HepG2 (cell line): ENCODE measurements around the gene PSIP1. TPM values are rescaled to one million over a fixed set of nuclear protein-coding genes. Genes with fewer than 3 reads are reported as not detected.

ENCODE experiments used
- ARNTL ChIP-seq: sonication (generic); formaldehyde crosslinking; IDR thresholded peaks from 2 replicates; pipeline ENCODE4 v1.4.0; 2020; ENCODE audit warnings: mild to moderate bottlenecking, missing genetic modification reagents
- BRCA1 ChIP-seq: sonication (generic); formaldehyde crosslinking; IDR thresholded peaks from 2 replicates; pipeline ENCODE4 v1.4.0; 2020; ENCODE audit warnings: missing genetic modification reagents
- FOXC1 ChIP-seq: sonication (generic); formaldehyde crosslinking; IDR thresholded peaks from 2 replicates; pipeline ENCODE4 v1.8.0; 2022; ENCODE audit warnings: mild to moderate bottlenecking, missing genetic modification reagents, borderline replicate concordance
- HNRNPLL ChIP-seq: fragments of 200-400 bp; formaldehyde crosslinking; IDR thresholded peaks from 2 replicates; pipeline ENCODE4 v1.6.1; 2017; ENCODE audit warnings: mild to moderate bottlenecking, low read depth, low read length; ENCODE audit not compliant: poor library complexity, severe bottlenecking
- KDM2A ChIP-seq: sonication (generic); formaldehyde crosslinking; IDR thresholded peaks from 2 replicates; pipeline ENCODE4 v1.4.0; 2020; ENCODE audit warnings: low read depth, missing genetic modification reagents, borderline replicate concordance
- KLF9 ChIP-seq: IDR thresholded peaks from 2 replicates; pipeline ENCODE4 v1.6.1; 2016; ENCODE audit warnings: low read depth
- MAX ChIP-seq: IDR thresholded peaks from 2 replicates; pipeline ENCODE4 v1.6.1; 2012; ENCODE audit warnings: inconsistent platforms
- NFE2L2 ChIP-seq: fragments of 150-350 bp; IDR thresholded peaks from 2 replicates; pipeline ENCODE4 v1.6.1; 2014; ENCODE audit warnings: low read length
- SOX6 ChIP-seq, 2 experiments: fragments of 450-650 bp in 1 of 2; sonication (generic) in 1 of 2; formaldehyde crosslinking in 1 of 2; IDR thresholded peaks; 2 replicates each; pipeline versions ENCODE4 v1.4.0 to v1.6.1; 2017 to 2020; ENCODE audit warnings: antibody characterized with exemption in 1 of 2, mild to moderate bottlenecking in 1 of 2, missing genetic modification reagents in 1 of 2
- SRY ChIP-seq: sonication (generic); formaldehyde crosslinking; IDR thresholded peaks from 2 replicates; pipeline ENCODE4 v1.8.0; 2022; ENCODE audit warnings: mild to moderate bottlenecking, missing genetic modification reagents
- TEAD3 ChIP-seq: optimal IDR thresholded peaks from 2 replicates; pipeline ENCODE3; 2016; ENCODE audit warnings: borderline replicate concordance
- UBTF ChIP-seq: sonication (generic); formaldehyde crosslinking; IDR thresholded peaks from 2 replicates; pipeline ENCODE4 v1.4.0; 2020; ENCODE audit warnings: mild to moderate bottlenecking, missing genetic modification reagents
- ZBED4 ChIP-seq: sonication (generic); formaldehyde crosslinking; IDR thresholded peaks from 2 replicates; pipeline ENCODE4 v1.4.0; 2020; ENCODE audit warnings: missing genetic modification reagents, borderline replicate concordance
- ZBTB4 ChIP-seq: sonication (generic); formaldehyde crosslinking; IDR thresholded peaks from 2 replicates; pipeline ENCODE4 v1.4.0; 2020; ENCODE audit warnings: missing genetic modification reagents, mild to moderate bottlenecking, borderline replicate concordance
- ZFP91 ChIP-seq: sonication (generic); formaldehyde crosslinking; IDR thresholded peaks from 2 replicates; pipeline ENCODE4 v1.9.0; 2022; ENCODE audit warnings: missing genetic modification reagents, mild to moderate bottlenecking, borderline replicate concordance
- ZNF331 ChIP-seq: sonication (generic); formaldehyde crosslinking; IDR thresholded peaks from 2 replicates; pipeline ENCODE4 v1.4.0; 2020; ENCODE audit warnings: missing genetic modification reagents
- polyA plus RNA-seq, 8 experiments: library from polyadenylated mRNA; depleted of rRNA in 3 of 8; stranded (reverse) in 7 of 8; unstranded in 1 of 8; fragments of >200 nt; fragmentation: Illumina TruSeq in 4 of 8; extraction: Trizol in 4 of 8; gene quantifications; 2 replicates each; pipeline versions ENCODE4 v1.2.1 to v1.2.3, GENCODE V29; 2011 to 2016; ENCODE audit warnings: low read depth in 4 of 8, missing spikeins in 1 of 8, mixed read lengths in 1 of 8; ENCODE audit not compliant: insufficient read depth in 1 of 8
- total RNA-seq, 5 experiments: library from RNA; depleted of rRNA; stranded (reverse); fragments of >200 nt; fragmentation: Illumina TruSeq; extraction: Trizol; gene quantifications; 2 replicates each; pipeline ENCODE4 v1.2.3, GENCODE V29; 2016; ENCODE audit warnings: low read depth in 1 of 5

Gene PSIP1
- total and polyA plus RNA-seq, 2 of the 13 experiments (the other 11 are each of a cell fraction or from before 2014, with no cell fraction given): 12.6 to 46.4 TPM

GRCh38 chr9:15552636-15553527, 42.1 kb upstream of the PSIP1 start, which contains the start of gene CCDC171 (continued):
- TF ChIP-seq ZBED4 (CRISPR knock-in tag): no peak; the same call in none of the 2 replicates
- peak; percentile 90 for TF ChIP-seq MAX
- peak; percentile 68; the same call in 1 of the 2 replicates for TF ChIP-seq SRY (CRISPR knock-in tag)
- TF ChIP-seq ZBTB4: no peak
- TF ChIP-seq ZNF331 (CRISPR knock-in tag): peak; percentile 44; the same call in 1 of the 2 replicates
- peak; percentile 89 for TF ChIP-seq HNRNPLL
- no peak for TF ChIP-seq ARNTL (CRISPR knock-in tag)
- TF ChIP-seq BRCA1 (CRISPR knock-in tag): peak; percentile 43; the same call in 1 of the 2 replicates
- TF ChIP-seq KDM2A (CRISPR knock-in tag): peak; percentile 29; the same call in 1 of the 2 replicates
- TF ChIP-seq TEAD3 (CRISPR knock-in tag): peak; percentile 39
- peak; percentile 85 for TF ChIP-seq ZFP91 (CRISPR knock-in tag)
- TF ChIP-seq KLF9 (CRISPR knock-in tag): 0 out of 2 replicates have a peak, but pooled peaks have one; percentile 58
- peak; percentile 30; the same call in 1 of the 2 replicates for TF ChIP-seq UBTF (CRISPR knock-in tag)
- no peak for TF ChIP-seq SOX6 (IDR thresholded peaks at IDR 0.05)
- peak; percentile 56 for TF ChIP-seq SOX6 (CRISPR knock-in tag; IDR thresholded peaks at IDR 0.05)
- no peak for TF ChIP-seq NFE2L2
- peak; percentile 57; the same call in 1 of the 2 replicates for TF ChIP-seq FOXC1
